Duodenal mucosa (tissue), 2 donors: ENCODE data around the gene RPL22L1.

ENCODE experiments used
- H3K27ac ChIP-seq: one replicate; pipeline ENCODE4 v1.7.0; 2013; ENCODE audit warnings: low read depth, low read length
- H3K27me3 ChIP-seq, 2 donors: one replicate each; pipeline ENCODE4 v1.7.0; 2013; ENCODE audit warnings: low read length in 2 of 2, control low read depth in 1 of 2; ENCODE audit not compliant: insufficient read depth in 2 of 2, control insufficient read depth in 1 of 2
- H3K36me3 ChIP-seq, 2 donors: one replicate each; pipeline ENCODE4 v1.7.0; 2013; ENCODE audit warnings: low read length in 2 of 2, control low read depth in 1 of 2; ENCODE audit not compliant: insufficient read depth in 2 of 2, control insufficient read depth in 1 of 2
- H3K4me1 ChIP-seq, 2 donors: one replicate each; pipeline ENCODE4 v1.7.0; 2013; ENCODE audit warnings: low read length in 2 of 2, control low read depth in 1 of 2; ENCODE audit not compliant: insufficient read depth in 2 of 2, control insufficient read depth in 1 of 2
- H3K4me3 ChIP-seq, 2 donors: one replicate each; pipeline ENCODE4 v1.7.0; 2013; ENCODE audit warnings: low read length in 2 of 2, low read depth in 1 of 2
- H3K9ac ChIP-seq, 2 donors: one replicate each; pipeline ENCODE4 v1.7.0; 2013; ENCODE audit warnings: low read length in 2 of 2, low read depth in 1 of 2
- H3K9me3 ChIP-seq, 2 donors: one replicate each; pipeline ENCODE4 v1.7.0; 2013; ENCODE audit warnings: low read length in 2 of 2, control low read depth in 1 of 2; ENCODE audit not compliant: control insufficient read depth in 1 of 2

The RPL22L1 gene

GRCh38 chr3:170864525-170865208 is 5.3 kb downstream of the RPL22L1 start:
- no peak overlapping the region for H3K27ac ChIP-seq
- peaks cover 25 to 26% of the 10 kb centered on the region in 2 donors for H3K36me3 ChIP-seq
- H3K9me3 ChIP-seq, result no peaks in the 10 kb centered on the region
- no peaks in the 10 kb centered on the region for H3K27me3 ChIP-seq
- H3K9ac ChIP-seq, result no peak overlapping the region
- H3K4me1 ChIP-seq, result peaks cover 8 to 19% of the 10 kb centered on the region in 2 donors
- no peak overlapping the region for H3K4me3 ChIP-seq

- no peak overlapping the region for H3K4me3 ChIP-seq
- peaks cover 25 to 26% of the 10 kb centered on the region in 2 donors for H3K36me3 ChIP-seq
- H3K27ac ChIP-seq, result no peak overlapping the region
- H3K4me1 ChIP-seq, result peaks cover 10 to 19% of the 10 kb centered on the region in 2 donors
- no peak overlapping the region for H3K9ac ChIP-seq
- no peaks in the 10 kb centered on the region for H3K9me3 ChIP-seq
- H3K27me3 ChIP-seq, result no peaks in the 10 kb centered on the region
These were observed 6.2 kb downstream of the RPL22L1 start for GRCh38 chr3:170863816-170864215.

- Histone ChIP-seq H3K36me3 (peaks cover 23 to 26% of the 10 kb centered on the region in 2 donors), H3K4me1 (peaks cover 13 to 15% of the 10 kb centered on the region in 2 donors), H3K27me3 (no peaks in the 10 kb centered on the region), H3K9me3 (no peaks in the 10 kb centered on the region), H3K9ac (no peak overlapping the region), H3K27ac (no peak overlapping the region), H3K4me3 (no peak overlapping the region)
These were observed 7.2 kb downstream of the RPL22L1 start for GRCh38 chr3:170862618-170863374.

DNA sequence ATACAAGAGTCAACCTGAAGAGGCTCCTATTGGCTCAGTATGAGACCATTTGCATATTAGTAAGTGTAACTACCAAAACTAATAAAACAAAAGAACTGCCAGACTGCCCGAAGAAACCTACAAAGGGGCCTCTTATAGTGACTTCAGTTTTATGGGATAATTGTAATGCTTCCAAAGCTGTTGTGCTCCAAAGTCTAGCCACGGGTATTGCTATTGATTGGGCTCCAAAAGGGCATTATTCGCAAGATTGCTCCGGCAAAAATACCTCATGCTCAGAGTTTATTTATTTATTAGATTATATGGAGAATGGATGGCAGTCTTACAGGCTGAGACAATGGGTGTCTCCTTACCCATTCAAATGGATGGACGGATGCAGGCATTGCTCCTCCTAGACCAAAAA is 11.4 kb downstream of the RPL22L1 start:
- peaks cover 7% of the 10 kb centered on the region in 2 donors for H3K4me1 ChIP-seq
- no peak overlapping the region for H3K4me3 ChIP-seq
- H3K9me3 ChIP-seq, result no peaks in the 10 kb centered on the region
- no peaks in the 10 kb centered on the region for H3K36me3 ChIP-seq
- H3K9ac ChIP-seq, result no peak overlapping the region
- H3K27me3 ChIP-seq, result no peaks in the 10 kb centered on the region
- no peak overlapping the region for H3K27ac ChIP-seq

DNA sequence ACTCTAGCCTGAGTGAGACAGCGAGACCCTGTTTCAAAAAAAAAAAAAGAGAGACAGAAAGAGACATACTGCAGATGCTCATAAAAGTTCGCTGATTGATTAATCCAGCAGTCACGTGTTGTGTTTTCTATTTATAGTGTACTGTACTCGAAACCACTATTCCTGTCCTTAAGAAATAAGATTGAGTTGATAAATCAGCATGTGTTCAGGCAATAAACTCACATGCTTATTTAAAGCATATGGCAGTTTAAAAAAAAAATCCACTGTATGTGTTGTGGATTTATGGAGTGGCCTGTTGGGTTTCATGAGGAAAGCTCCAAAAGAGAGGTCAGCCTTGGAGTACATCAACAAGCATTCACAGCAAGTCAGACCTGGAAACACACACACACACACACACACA is 17.7 kb downstream of the RPL22L1 start:
- Histone ChIP-seq H3K36me3 (no peaks in the 10 kb centered on the region), H3K27ac (no peak overlapping the region), H3K27me3 (no peaks in the 10 kb centered on the region), H3K4me3 (no peak overlapping the region), H3K4me1 (no peaks in the 10 kb centered on the region), H3K9me3 (no peaks in the 10 kb centered on the region), H3K9ac (no peak overlapping the region)

DNA sequence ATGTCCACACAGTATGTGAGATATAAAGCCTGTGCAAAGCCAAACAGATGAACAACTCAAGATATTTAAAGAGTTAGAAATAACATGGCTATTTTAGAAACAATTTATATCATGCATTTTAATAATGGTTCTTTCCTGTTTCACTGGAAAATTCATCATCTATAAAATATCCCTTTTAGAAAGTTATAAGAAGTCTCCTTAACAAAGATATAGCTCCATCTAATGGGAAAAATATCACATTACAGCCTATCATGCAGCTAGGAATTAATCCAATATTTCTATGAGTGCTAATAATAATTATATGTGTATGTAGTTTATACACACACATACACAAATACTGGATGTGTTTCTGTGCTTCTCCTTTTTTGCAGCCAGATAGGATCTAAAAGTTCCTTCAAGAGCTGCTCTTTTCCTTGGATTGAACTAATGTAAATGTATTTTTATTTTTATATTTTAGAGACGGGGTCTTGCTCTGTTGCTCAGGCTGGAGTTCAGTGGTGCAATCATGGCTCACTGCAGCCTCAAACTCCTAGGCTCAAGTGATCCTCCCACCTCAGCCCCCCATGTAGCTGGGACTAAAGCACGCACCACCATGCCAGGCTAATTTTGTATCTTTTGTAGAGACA is 21.6 kb downstream of the RPL22L1 start:
- Histone ChIP-seq H3K27ac (no peak overlapping the region), H3K9ac (no peak overlapping the region), H3K36me3 (no peaks in the 10 kb centered on the region), H3K9me3 (no peaks in the 10 kb centered on the region), H3K4me3 (no peak overlapping the region), H3K4me1 (no peaks in the 10 kb centered on the region), H3K27me3 (no peaks in the 10 kb centered on the region)

DNA sequence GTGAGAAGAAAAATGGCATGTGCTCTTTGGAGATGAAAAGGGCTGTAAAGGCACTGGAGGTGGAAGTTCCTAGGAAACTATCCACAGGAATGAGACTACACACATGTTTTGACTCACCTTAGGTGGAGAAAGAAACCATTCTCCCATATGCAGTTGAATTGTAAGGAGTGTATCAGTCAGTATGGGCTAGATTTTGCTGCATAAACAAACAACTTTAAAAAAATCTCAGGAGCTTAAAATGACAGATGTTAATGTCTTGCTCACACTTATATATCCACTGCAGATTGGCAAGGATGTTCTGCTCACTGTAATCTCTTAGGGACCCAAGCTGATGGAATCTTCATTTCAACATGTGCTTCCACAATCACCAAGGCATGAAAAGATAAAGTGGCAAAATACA is 25.6 kb downstream of the RPL22L1 start:
- H3K36me3 ChIP-seq, result no peaks in the 10 kb centered on the region
- H3K4me3 ChIP-seq, result no peak overlapping the region
- H3K4me1 ChIP-seq, result no peaks in the 10 kb centered on the region
- no peak overlapping the region for H3K9ac ChIP-seq
- no peaks in the 10 kb centered on the region for H3K9me3 ChIP-seq
- H3K27ac ChIP-seq, result no peak overlapping the region
- no peaks in the 10 kb centered on the region for H3K27me3 ChIP-seq

DNA sequence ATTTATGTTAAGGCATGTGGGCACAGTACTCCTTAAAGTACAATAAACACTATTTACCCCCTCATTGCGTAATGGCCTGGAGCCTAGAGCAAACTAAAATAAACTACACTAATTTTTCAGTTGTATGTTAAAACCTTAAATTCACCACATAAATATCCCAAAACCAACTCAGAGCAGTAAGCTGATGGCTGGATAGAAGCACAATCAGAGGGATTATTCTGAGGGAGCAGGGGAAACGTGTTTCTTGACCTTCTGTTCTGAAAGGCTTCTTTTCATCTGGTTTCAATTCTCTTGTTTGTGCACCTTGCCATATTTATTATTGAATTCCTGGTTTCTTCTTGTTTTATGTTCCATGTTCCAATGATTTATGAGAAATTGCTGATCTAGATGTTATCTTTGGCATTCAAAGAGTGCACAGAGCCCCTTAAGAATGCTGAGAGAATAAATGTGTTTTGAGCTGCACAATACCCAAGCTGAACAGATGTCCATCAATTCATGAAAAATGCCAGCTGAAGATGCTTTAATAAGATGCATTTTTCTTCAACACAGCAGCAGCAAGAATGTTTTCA is 29.6 kb downstream of the RPL22L1 start:
- peaks cover 0 to under 1% of the 10 kb centered on the region in 2 donors for H3K27me3 ChIP-seq
- no peak overlapping the region for H3K27ac ChIP-seq
- no peak overlapping the region for H3K4me3 ChIP-seq
- no peaks in the 10 kb centered on the region for H3K9me3 ChIP-seq
- no peaks in the 10 kb centered on the region for H3K36me3 ChIP-seq
- no peaks in the 10 kb centered on the region for H3K4me1 ChIP-seq
- H3K9ac ChIP-seq, result no peak overlapping the region

- no peak overlapping the region for H3K4me3 ChIP-seq
- H3K27ac ChIP-seq, result no peak overlapping the region
- no peaks in the 10 kb centered on the region for H3K4me1 ChIP-seq
These were observed 30.4 kb downstream of the RPL22L1 start for GRCh38 chr3:170839518-170840100.

GRCh38 chr3:170836491-170836890 is 33.5 kb downstream of the RPL22L1 start:
- Histone ChIP-seq H3K4me1 (no peaks in the 10 kb centered on the region), H3K27me3 (peaks cover 3 to 4% of the 10 kb centered on the region in 2 donors), H3K9ac (no peak overlapping the region), H3K4me3 (no peak overlapping the region), H3K27ac (no peak overlapping the region), H3K9me3 (no peaks in the 10 kb centered on the region), H3K36me3 (no peaks in the 10 kb centered on the region)

More at GRCh38 chr3:170839518-170840100, 30.4 kb downstream of the RPL22L1 start:
- Histone ChIP-seq H3K27me3 (peaks cover 3 to 4% of the 10 kb centered on the region in 2 donors), H3K9me3 (no peaks in the 10 kb centered on the region), H3K9ac (no peak overlapping the region), H3K36me3 (no peaks in the 10 kb centered on the region)
